Smooth muscle cell of the brain vasculature (primary cell): ENCODE measurements around the gene GALNT6.
"Not testable (repeated sequence)": the region's sequence is repeated elsewhere in the genome, so short reads cannot be mapped to it uniquely, and the experiment has no call there.

Experiments
- DNase-seq: peaks from one replicate; pipeline ENCODE4 v3.0.0-alpha.2; 2012; ENCODE audit warnings: low read depth, low spot score

Gene GALNT6

GRCh38 chr12:51323317-51323960 is 67.8 kb downstream of the GALNT6 start:
- DNase-seq: no peak

- DNase-seq: no peak
These were observed 68.8 kb downstream of the GALNT6 start for GRCh38 chr12:51322452-51322851.

GRCh38 chr12:51321882-51322281 is 69.3 kb downstream of the GALNT6 start:
- DNase-seq: no peak

- no peak for DNase-seq
These were observed 70.4 kb downstream of the GALNT6 start for GRCh38 chr12:51320695-51321320.

- DNase-seq: no peak
These were observed 70.9 kb downstream of the GALNT6 start for GRCh38 chr12:51320311-51320694.

GRCh38 chr12:51318846-51319599 is 72.2 kb downstream of the GALNT6 start:
- DNase-seq: no peak

- not testable (repeated sequence) for DNase-seq
These were observed 73.0 kb downstream of the GALNT6 start for GRCh38 chr12:51318057-51318806.

GRCh38 chr12:51311389-51311788 is 79.8 kb downstream of the GALNT6 start:
- DNase-seq: no peak

- DNase-seq: no peak
These were observed 83.3 kb downstream of the GALNT6 start for GRCh38 chr12:51307655-51308593.

- no peak for DNase-seq
These were observed 84.7 kb downstream of the GALNT6 start for GRCh38 chr12:51306507-51306906.
